Skin of body (tissue), 2 donors: ENCODE results near the gene ULK3. TPM values are rescaled to one million over a fixed set of nuclear protein-coding genes. Genes with fewer than 3 reads are reported as not detected.

ENCODE experiments used
- DNase-seq: peaks from one replicate; lab custom pipeline; 2025; lab: John Stamatoyannopoulos, UW
- total RNA-seq: library from RNA; depleted of rRNA; stranded (reverse); fragments of >200 nt; gene quantifications from one replicate; pipeline ENCODE4 v1.2.3, GENCODE V29; 2014

The ULK3 gene
- total RNA-seq, 1 donor from 2014 or later: 23.4 TPM

GRCh38 chr15:74840851-74841775 is 1.8 kb downstream of the ULK3 start:
- DNase-seq: no peak

GRCh38 chr15:74839526-74840395 is 3.2 kb downstream of the ULK3 start:
- DNase-seq: no peak

DNA sequence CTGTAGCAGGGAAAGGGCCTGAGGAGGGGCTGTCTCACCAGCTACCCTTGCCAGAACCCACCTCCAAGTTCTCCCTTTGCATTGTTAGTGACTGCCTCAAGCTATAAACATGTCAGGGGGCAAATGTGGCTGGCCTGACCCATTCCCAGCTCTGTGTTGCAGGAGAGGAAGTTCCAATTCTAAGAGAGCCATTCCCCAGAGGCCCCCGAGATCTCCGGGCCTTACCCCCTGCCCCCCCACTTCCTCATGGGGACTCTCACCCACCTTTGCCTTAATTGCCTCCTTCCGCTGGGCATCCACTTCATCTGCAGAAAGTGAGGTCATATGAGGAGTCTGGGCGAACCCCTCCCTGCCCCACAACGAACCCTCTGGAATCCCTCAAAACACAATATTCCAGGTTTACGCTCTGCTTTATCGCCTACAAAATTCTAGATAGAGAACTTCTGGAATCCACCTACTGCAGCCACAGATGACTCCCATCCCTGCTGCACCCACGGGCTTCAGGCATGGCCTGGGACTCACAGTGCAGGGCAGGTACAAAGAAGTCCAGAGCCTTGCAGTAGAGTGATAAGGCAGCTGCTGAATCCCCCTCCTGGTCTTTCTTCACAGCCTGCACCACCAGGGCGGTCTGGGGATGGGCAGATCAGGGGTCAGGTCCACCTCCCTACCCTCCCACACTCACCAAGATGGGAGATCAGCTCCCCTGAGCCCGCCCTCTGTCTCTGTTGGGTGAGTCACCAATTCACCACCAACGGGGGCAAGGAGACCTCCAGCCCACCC is 4.0 kb downstream of the ULK3 start:
- no peak for DNase-seq

GRCh38 chr15:74838137-74838516 is 4.8 kb downstream of the ULK3 start:
- DNase-seq: no peak

- DNase-seq: no peak
Measured at GRCh38 chr15:74837482-74838136, 5.3 kb downstream of the ULK3 start.

DNA sequence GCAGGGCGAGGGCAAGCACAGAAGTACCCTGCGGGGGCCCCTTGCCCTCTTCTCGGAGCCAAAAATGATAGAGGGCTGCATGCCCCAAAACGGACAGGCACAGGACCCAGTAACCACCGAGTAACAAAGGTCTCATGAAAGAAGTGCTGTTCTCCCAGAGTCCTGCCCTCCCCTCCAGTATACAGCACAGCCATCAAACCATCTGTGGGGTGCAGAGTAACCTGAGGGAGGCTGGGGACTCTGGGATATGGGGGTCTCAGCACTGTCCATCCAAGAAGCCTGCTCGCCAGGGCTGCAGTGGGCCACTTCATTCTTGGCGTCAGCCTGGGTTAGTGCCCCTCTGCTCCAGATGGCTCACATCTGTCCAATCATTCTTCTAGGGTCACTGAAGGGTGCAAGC is 6.1 kb downstream of the ULK3 start:
- DNase-seq: no peak

DNA sequence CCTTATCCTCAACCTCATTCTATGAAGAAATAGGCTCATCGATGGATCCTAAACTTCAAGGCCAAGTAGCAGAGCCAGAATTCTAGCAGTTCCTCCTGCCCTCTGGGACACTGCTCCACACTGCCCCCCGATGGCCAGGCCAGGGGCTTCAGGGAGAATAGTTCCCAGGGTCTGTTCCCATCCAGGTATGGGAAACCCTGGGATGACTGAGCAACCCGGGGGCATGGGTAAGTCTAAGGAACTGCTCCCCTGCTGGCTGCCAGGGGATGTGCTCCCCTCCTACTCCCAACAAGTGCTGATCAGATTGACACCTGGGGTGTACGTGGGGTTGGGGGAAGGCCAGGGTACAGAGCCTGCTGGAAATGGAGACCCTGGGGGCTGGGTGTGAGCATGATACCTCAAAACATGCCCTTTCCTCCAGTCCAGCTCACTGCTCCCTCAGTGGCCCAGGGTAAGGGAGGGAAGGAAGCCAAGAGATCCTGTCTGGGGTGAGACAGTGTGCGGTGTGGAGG is 7.6 kb downstream of the ULK3 start:
- DNase-seq: no peak

- no peak for DNase-seq
Measured at GRCh38 chr15:74833376-74834107, 9.4 kb downstream of the ULK3 start.

DNA sequence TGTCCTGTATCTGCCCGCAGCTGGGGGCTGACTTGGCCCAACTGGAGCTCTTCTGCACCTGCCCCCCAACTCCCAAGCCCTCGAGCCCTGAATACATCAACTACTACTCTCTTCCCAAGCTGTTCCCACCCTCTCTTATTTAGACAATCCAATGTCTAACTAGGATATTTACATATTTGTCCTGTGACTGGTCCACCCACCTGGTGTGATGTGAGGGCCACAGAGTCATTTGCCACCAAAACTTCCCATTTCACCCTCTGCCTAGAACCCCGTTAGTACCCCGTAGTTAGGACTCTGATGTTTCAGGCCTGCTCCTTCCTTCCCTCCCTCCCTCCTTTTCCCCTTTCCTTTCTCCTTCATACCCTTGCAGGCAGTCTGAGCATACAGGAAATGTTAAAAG is 10.1 kb downstream of the ULK3 start:
- DNase-seq: no peak

DNA sequence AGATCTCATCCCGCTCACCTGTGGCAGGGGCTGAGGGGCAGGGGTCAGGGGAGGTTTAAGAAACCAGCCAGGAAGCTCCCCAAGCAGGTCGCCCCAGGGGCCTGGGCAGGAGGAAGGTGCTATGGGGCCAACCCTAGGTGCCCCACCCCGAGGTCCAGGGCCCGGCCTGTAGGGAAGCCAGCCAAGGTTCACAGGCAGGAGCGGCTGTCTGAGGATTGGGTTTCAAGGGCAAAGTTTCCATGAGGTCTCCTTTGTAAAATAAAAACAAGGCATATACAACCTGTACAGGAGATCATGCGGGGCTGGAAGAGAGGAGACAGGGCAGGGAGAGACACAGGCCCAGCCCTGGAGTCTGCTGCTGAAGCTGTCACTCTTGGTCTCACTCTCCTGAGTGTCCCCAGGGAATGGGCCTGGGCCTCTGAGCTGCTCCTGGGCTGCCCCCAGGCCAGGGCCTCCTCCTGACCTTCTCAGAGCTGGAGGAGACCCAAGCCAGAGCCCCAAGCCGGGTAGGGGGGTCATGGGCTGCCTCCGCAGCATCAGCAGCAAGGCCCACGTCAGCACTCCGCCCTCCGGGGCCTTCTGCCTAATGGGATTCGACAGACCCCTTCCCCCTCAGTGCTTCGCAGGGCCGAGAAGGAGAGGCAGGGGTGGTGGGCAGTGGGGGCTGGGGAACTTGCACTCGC is 11.0 kb downstream of the ULK3 start:
- no peak for DNase-seq

DNA sequence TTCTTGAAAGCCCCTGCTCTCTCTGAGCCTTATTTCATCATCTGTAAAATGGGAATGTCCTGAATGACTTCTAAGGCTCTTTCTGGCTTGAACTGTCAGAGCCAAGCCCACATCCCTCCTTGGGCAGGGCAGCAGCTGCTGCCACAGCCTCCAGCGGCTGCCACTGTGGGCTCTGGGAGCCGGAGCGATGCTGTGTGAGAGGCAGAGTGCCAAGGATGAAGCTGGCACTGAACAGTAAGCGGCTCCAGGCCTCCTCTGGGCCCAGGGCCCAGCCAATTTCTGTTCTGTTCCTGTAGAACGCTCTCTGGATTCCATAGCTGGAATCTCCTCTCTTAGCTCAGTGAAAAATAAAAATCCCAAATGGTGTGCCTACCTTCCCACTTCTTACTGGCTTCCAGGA is 12.1 kb downstream of the ULK3 start:
- no peak for DNase-seq

GRCh38 chr15:74829991-74830390 is 13.0 kb downstream of the ULK3 start:
- DNase-seq: no peak

DNA sequence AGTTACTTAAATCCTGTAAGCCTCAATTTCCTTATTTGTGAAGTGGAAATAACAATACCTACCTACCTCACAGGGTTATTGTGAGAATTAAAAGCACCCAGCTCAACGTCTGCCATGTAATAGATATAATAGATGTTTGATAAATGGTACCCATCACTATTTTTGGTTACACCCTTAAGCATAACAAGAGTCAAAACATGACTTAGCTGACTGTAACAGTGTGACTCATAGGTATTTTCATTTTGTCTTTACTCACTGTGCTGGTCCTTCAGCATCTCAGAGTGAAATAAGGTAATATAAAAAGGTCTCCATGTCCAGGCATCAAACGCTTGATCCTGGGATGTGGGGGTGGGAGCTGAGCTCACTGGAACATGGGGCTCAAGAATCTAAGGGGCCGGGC is 13.5 kb downstream of the ULK3 start:
- no peak for DNase-seq

- DNase-seq: no peak
Measured at GRCh38 chr15:74828835-74829234, 14.1 kb downstream of the ULK3 start.

GRCh38 chr15:74827614-74828013 is 15.3 kb downstream of the ULK3 start:
- no peak for DNase-seq

DNA sequence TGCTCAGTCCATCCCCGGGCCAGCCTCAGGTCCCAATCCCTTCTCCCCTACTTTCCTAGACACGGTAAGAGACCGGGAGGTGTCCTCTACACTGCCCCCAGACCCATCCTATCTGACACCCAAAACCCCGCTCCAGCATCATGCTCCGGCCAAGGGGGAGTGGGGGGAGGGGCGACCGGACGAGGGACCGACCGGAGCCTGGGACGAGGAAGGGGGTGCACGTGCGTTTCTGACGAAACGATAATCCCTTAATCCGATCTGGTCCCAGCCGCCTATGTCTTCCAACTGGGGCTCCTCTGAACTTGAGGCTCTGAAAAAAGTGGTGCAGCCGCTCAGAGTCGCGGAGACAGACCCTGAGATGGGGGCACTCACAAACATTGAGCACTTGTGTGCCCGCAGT is 16.0 kb downstream of the ULK3 start:
- DNase-seq: no peak

DNA sequence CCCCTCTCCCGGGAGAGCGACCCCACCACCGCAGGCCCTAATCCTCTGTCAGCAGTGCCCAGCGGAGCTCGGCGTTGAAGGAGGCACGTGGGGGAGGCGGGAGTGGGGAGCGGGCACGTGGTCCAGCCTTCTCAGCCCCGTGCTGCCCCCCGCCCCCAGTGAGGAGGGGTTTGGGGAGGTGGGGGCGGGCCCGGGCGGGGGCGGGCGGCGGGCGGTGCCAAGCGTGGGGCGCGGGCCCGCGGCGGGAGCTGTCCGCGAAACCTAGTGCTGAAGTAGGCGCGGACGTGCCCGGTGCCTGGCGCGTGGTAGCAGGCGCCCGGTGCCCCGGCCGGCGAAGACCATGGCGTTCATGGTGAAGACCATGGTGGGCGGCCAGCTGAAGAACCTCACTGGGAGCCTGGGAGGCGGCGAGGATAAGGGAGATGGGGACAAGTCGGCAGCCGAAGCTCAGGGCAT is 16.6 kb downstream of the ULK3 start, which contains the start of gene CPLX3:
Gene CPLX3, plus strand, starts transcription at position 264 of the 456 bp plus-strand sequence. Its CDS starts 77 bp downstream, at position 341.
- DNase-seq: no peak

- no peak for DNase-seq
Measured at GRCh38 chr15:74825866-74826265, 17.1 kb downstream of the ULK3 start.

DNA sequence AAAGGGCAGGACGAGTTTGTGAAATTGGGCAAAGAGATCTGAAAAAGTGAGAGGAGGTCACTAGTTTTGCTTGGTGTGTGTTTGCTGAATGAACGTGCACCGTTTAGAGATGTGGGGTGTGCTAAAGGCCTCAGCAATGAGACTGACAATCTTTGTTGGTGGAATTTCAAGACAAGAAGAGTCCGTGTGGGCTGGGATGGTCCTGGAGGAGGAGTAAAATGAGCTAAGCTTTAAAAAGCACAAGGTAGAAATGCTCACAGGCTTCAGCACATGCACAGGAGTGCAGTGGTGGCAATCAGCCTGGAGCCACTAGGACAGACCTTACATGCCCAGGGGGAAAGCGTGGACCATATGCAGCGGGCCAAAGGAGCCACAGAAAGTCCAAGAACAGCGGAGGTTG is 18.0 kb downstream of the ULK3 start:
- DNase-seq: no peak
